A673 (cell line): Measurements from ENCODE around the gene SLC6A12.

Source experiments
- EZH2 ChIP-seq: fragments of 200-600 bp; sonication (generic); IDR thresholded peaks from 2 replicates; pipeline ENCODE4 v1.6.1; 2017; ENCODE audit warnings: borderline replicate concordance, low read depth, mild to moderate bottlenecking, mixed read lengths, antibody characterized with exemption, low read length; ENCODE audit not compliant: poor library complexity, severe bottlenecking
- TF ChIP-seq, protein P1 (sequence below): fragments of 300-800, 200-600 bp; sonication (generic); conservative IDR thresholded peaks from 2 replicates; pipeline ENCODE4 v1.5.1; 2017; ENCODE audit warnings: low read depth, mild to moderate bottlenecking, antibody characterized with exemption, low read length, moderate library complexity, mixed read lengths

DNA sequence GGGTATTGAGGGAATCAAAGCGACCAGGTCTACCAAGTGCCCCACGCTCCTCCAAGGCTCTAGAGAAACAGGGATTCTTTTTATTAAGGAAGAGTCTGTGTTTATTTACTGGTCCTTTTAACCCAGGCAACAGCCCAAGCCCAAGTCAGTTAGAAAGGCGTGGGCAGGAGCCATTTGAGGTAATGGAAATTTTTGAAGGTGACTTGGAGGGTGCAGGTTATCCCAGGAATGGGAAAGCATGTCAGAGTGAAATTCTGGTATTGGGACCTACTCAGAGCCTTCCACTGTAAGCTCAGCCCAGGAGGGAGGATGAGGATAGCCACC is 2.9 kb downstream of the SLC6A12 start:
- TF ChIP-seq, protein P1, sequence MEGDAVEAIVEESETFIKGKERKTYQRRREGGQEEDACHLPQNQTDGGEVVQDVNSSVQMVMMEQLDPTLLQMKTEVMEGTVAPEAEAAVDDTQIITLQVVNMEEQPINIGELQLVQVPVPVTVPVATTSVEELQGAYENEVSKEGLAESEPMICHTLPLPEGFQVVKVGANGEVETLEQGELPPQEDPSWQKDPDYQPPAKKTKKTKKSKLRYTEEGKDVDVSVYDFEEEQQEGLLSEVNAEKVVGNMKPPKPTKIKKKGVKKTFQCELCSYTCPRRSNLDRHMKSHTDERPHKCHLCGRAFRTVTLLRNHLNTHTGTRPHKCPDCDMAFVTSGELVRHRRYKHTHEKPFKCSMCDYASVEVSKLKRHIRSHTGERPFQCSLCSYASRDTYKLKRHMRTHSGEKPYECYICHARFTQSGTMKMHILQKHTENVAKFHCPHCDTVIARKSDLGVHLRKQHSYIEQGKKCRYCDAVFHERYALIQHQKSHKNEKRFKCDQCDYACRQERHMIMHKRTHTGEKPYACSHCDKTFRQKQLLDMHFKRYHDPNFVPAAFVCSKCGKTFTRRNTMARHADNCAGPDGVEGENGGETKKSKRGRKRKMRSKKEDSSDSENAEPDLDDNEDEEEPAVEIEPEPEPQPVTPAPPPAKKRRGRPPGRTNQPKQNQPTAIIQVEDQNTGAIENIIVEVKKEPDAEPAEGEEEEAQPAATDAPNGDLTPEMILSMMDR = no peak
- TF ChIP-seq EZH2 = no peak
